HEK293 (cell line): Measurements from ENCODE around the gene EQTN.

Experiments
- ZNF274 ChIP-seq, 2 experiments: fragments of 200-500 bp in 1 of 2; fragments of 450-650 bp in 1 of 2; sonication (Bioruptor generic) in 1 of 2; formaldehyde crosslinking in 1 of 2; IDR thresholded peaks; 2 replicates each; pipeline versions ENCODE4 v1.5.1 to v1.6.1; 2014 to 2016; ENCODE audit warnings: borderline replicate concordance in 1 of 2, inconsistent platforms in 1 of 2, low read length in 1 of 2, missing biosample characterization in 1 of 2, missing genetic modification characterization in 1 of 2
- ZNF302 ChIP-seq: fragments of 450-650 bp; formaldehyde crosslinking; IDR thresholded peaks from 2 replicates; pipeline ENCODE4 v1.5.1; 2016; ENCODE audit warnings: missing biosample characterization, missing genetic modification characterization, low read depth
- TF ChIP-seq, protein P1 (sequence below): fragments of 450-650 bp; formaldehyde crosslinking; IDR thresholded peaks from 2 replicates; pipeline ENCODE4 v1.5.1; 2016; ENCODE audit warnings: missing biosample characterization, missing genetic modification characterization

GRCh38 chr9:27303219-27303618 is 6.3 kb upstream of the EQTN start:
- TF ChIP-seq, protein P1, sequence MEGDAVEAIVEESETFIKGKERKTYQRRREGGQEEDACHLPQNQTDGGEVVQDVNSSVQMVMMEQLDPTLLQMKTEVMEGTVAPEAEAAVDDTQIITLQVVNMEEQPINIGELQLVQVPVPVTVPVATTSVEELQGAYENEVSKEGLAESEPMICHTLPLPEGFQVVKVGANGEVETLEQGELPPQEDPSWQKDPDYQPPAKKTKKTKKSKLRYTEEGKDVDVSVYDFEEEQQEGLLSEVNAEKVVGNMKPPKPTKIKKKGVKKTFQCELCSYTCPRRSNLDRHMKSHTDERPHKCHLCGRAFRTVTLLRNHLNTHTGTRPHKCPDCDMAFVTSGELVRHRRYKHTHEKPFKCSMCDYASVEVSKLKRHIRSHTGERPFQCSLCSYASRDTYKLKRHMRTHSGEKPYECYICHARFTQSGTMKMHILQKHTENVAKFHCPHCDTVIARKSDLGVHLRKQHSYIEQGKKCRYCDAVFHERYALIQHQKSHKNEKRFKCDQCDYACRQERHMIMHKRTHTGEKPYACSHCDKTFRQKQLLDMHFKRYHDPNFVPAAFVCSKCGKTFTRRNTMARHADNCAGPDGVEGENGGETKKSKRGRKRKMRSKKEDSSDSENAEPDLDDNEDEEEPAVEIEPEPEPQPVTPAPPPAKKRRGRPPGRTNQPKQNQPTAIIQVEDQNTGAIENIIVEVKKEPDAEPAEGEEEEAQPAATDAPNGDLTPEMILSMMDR (tag by site-specific recombination), result no peak
- no peak for TF ChIP-seq ZNF274 (IDR thresholded peaks at IDR 0.05; ENCODE audit: low read length)
- no peak for TF ChIP-seq ZNF274 (tag by site-specific recombination; IDR thresholded peaks at IDR 0.05; ENCODE audit: borderline replicate concordance)
- no peak for TF ChIP-seq ZNF302 (tag by site-specific recombination)
